H1 (cell line): ENCODE data around the gene CAPN15. TPM values are rescaled to one million over a fixed set of nuclear protein-coding genes. Genes with fewer than 3 reads are reported as not detected.

Experiments used
- CHD2 ChIP-seq: IDR thresholded peaks from 2 replicates; pipeline ENCODE4 v1.6.1; 2012; ENCODE audit warnings: low read length, improper control_type of control experiment
- NANOG ChIP-seq: IDR thresholded peaks from 2 replicates; pipeline ENCODE4 v1.6.1; 2011; ENCODE audit warnings: low read length, low read depth, mild to moderate bottlenecking, inconsistent platforms; ENCODE audit not compliant: insufficient read depth, poor library complexity, severe bottlenecking
- PHF8 ChIP-seq: fragments of 200-600 bp; sonication (generic); conservative IDR thresholded peaks from 2 replicates; pipeline ENCODE4 v1.7.1; 2012; ENCODE audit warnings: low read depth, mild to moderate bottlenecking, inconsistent platforms, low read length, moderate library complexity
- RNF2 ChIP-seq: fragments of 200-900, 300-1000 bp; sonication (generic); IDR thresholded peaks from 2 replicates; pipeline ENCODE4 v1.7.1; 2016; ENCODE audit warnings: borderline replicate concordance, low read depth, mild to moderate bottlenecking, antibody characterized with exemption, low read length; ENCODE audit not compliant: poor library complexity, severe bottlenecking; ENCODE audit errors: missing control alignments
- SUZ12 ChIP-seq: fragments of 200-600 bp; sonication (generic); IDR thresholded peaks from 2 replicates; pipeline ENCODE4 v1.6.1; 2012; ENCODE audit warnings: mild to moderate bottlenecking, inconsistent platforms, low read length, moderate library complexity, mixed read lengths
- polyA plus RNA-seq, 7 experiments: library from polyadenylated mRNA; depleted of rRNA in 3 of 7; stranded (reverse) in 5 of 7; unstranded in 2 of 7; fragments of >200 nt in 5 of 7; fragments of 200-250 nt in 2 of 7; gene quantifications; 1 replicate in 5 of 7; 2 replicates in 1 of 7; 4 replicates in 1 of 7; pipeline versions ENCODE4 v1.2.1 to v1.2.3, GENCODE V29; 2011 to 2013; ENCODE audit warnings: missing spikeins in 2 of 7, mixed read lengths in 2 of 7
- total RNA-seq: library from RNA; stranded (reverse); fragmentation: NEBNext Ultra II Directional; extraction: Animal tissue kit (Norgen Biotek cat#: 25700); gene quantifications from 2 replicates; pipeline ENCODE4 v1.2.1, GENCODE V29; 2021
- TF ChIP-seq, protein P1 (sequence below): fragments of 300-600 bp; sonication (generic); IDR thresholded peaks from 2 replicates; pipeline ENCODE4 v1.7.1; 2012; ENCODE audit warnings: low read length, moderate library complexity, mild to moderate bottlenecking, inconsistent platforms; ENCODE audit not compliant: insufficient replicate concordance

The CAPN15 gene
- total and polyA plus RNA-seq, 2 of the 8 experiments (the other 6 are each of a cell fraction or from before 2014, with no cell fraction given): 38.9 to 76.9 TPM

DNA sequence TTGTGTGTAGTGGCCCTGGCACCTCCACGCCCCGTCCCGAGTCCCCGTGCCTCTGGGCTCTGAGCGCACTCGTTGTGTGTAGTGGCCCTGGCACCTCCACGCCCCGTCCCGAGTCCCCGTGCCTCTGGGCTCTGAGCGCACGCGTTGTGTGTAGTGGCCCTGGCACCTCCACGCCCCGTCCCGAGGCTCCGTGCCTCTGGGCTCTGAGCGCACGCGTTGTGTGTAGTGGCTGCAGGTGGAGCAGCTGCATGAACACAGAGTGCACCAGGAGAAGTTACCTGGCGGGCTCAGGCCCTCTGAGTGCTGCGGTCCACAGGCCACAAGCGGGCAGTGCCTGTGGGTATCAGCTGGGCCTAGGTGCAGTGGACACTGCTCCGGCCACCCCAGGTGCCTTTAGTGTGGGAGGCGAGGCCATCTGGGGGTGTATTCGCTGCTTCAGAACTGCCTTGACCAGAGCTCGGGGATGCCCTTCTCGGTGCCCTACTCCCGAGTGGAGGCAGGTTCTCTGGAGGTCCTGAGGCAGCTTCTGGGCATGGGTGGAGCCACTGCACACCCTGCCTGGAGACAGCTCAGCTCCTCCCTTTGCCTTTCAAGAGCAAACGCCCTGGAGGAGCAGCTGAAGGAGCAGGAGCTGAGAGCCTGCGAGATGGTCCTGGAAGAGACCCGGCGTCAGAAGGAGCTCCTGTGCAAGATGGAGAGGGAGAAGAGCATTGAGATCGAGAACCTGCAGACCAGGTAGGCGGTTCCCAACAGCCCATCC lies 17.3 kb upstream of the CAPN15 start (continued):
- TF ChIP-seq, protein P1, sequence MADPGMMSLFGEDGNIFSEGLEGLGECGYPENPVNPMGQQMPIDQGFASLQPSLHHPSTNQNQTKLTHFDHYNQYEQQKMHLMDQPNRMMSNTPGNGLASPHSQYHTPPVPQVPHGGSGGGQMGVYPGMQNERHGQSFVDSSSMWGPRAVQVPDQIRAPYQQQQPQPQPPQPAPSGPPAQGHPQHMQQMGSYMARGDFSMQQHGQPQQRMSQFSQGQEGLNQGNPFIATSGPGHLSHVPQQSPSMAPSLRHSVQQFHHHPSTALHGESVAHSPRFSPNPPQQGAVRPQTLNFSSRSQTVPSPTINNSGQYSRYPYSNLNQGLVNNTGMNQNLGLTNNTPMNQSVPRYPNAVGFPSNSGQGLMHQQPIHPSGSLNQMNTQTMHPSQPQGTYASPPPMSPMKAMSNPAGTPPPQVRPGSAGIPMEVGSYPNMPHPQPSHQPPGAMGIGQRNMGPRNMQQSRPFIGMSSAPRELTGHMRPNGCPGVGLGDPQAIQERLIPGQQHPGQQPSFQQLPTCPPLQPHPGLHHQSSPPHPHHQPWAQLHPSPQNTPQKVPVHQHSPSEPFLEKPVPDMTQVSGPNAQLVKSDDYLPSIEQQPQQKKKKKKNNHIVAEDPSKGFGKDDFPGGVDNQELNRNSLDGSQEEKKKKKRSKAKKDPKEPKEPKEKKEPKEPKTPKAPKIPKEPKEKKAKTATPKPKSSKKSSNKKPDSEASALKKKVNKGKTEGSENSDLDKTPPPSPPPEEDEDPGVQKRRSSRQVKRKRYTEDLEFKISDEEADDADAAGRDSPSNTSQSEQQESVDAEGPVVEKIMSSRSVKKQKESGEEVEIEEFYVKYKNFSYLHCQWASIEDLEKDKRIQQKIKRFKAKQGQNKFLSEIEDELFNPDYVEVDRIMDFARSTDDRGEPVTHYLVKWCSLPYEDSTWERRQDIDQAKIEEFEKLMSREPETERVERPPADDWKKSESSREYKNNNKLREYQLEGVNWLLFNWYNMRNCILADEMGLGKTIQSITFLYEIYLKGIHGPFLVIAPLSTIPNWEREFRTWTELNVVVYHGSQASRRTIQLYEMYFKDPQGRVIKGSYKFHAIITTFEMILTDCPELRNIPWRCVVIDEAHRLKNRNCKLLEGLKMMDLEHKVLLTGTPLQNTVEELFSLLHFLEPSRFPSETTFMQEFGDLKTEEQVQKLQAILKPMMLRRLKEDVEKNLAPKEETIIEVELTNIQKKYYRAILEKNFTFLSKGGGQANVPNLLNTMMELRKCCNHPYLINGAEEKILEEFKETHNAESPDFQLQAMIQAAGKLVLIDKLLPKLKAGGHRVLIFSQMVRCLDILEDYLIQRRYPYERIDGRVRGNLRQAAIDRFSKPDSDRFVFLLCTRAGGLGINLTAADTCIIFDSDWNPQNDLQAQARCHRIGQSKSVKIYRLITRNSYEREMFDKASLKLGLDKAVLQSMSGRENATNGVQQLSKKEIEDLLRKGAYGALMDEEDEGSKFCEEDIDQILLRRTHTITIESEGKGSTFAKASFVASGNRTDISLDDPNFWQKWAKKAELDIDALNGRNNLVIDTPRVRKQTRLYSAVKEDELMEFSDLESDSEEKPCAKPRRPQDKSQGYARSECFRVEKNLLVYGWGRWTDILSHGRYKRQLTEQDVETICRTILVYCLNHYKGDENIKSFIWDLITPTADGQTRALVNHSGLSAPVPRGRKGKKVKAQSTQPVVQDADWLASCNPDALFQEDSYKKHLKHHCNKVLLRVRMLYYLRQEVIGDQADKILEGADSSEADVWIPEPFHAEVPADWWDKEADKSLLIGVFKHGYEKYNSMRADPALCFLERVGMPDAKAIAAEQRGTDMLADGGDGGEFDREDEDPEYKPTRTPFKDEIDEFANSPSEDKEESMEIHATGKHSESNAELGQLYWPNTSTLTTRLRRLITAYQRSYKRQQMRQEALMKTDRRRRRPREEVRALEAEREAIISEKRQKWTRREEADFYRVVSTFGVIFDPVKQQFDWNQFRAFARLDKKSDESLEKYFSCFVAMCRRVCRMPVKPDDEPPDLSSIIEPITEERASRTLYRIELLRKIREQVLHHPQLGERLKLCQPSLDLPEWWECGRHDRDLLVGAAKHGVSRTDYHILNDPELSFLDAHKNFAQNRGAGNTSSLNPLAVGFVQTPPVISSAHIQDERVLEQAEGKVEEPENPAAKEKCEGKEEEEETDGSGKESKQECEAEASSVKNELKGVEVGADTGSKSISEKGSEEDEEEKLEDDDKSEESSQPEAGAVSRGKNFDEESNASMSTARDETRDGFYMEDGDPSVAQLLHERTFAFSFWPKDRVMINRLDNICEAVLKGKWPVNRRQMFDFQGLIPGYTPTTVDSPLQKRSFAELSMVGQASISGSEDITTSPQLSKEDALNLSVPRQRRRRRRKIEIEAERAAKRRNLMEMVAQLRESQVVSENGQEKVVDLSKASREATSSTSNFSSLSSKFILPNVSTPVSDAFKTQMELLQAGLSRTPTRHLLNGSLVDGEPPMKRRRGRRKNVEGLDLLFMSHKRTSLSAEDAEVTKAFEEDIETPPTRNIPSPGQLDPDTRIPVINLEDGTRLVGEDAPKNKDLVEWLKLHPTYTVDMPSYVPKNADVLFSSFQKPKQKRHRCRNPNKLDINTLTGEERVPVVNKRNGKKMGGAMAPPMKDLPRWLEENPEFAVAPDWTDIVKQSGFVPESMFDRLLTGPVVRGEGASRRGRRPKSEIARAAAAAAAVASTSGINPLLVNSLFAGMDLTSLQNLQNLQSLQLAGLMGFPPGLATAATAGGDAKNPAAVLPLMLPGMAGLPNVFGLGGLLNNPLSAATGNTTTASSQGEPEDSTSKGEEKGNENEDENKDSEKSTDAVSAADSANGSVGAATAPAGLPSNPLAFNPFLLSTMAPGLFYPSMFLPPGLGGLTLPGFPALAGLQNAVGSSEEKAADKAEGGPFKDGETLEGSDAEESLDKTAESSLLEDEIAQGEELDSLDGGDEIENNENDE: no peak
- TF ChIP-seq CHD2 (no peak), PHF8 (no peak), RNF2 (no peak), SUZ12 (no peak), NANOG (no peak)
- TF ChIP-seq, all 59 proteins: peak for 0
